ENCODE results near the gene ZNF491. TPM values are rescaled to one million over a fixed set of nuclear protein-coding genes. Genes with fewer than 3 reads are reported as not detected.

ZNF491 gene
- total and polyA plus RNA-seq, 2 of the 8 experiments (the other 6 are each of a cell fraction or from before 2014, with no cell fraction given), result 0.18 to 0.78 TPM

- TF ChIP-seq SAP30 (IDR thresholded peaks at IDR 0.05; ENCODE audit: insufficient read depth, insufficient replicate concordance, low read length), result no peak
- no peak; the same call in 1 of the 2 replicates for TF ChIP-seq GABPA (IDR thresholded peaks at IDR 0.05; ENCODE audit: borderline replicate concordance, insufficient read depth, low read length)
- no peak for TF ChIP-seq CHD7 (IDR thresholded peaks at IDR 0.05; ENCODE audit: insufficient replicate concordance, low read length)
- TF ChIP-seq RNF2 (IDR thresholded peaks at IDR 0.05; ENCODE audit: borderline replicate concordance, low read depth, low read length, missing control alignments, poor library complexity, severe bottlenecking), result no peak
- no peak for TF ChIP-seq BCL11A (IDR thresholded peaks at IDR 0.05; ENCODE audit: low read depth in 2 of 2, low read length in 2 of 2)
- peak; percentile 17 for TF ChIP-seq NANOG (IDR thresholded peaks at IDR 0.05; ENCODE audit: insufficient read depth, low read depth, low read length, poor library complexity, severe bottlenecking)
- no peak for TF ChIP-seq CTBP2 (IDR thresholded peaks at IDR 0.05; ENCODE audit: borderline replicate concordance, insufficient read depth, insufficient read length, low read length)
- TF ChIP-seq SP1 (IDR thresholded peaks at IDR 0.05; ENCODE audit: low read depth, low read length), result no peak
- no peak for TF ChIP-seq SIX5 (IDR thresholded peaks at IDR 0.05; ENCODE audit: low read depth, low read length)
- TF ChIP-seq TAF7 (optimal IDR thresholded peaks at IDR 0.05; ENCODE audit: borderline replicate concordance, low read depth, low read length), result no peak
- no peak for TF ChIP-seq CHD1 (IDR thresholded peaks at IDR 0.05; ENCODE audit: low read depth, low read length)
Measured at GRCh38 chr19:11797491-11797890, 832 bp upstream of the ZNF491 start (continued).

All from H1 (cell line).